NT2/D1 (cell line): ENCODE measurements around the gene CFAP119.

Experiments used
- DNase-seq: peaks from one replicate; pipeline ENCODE4 v3.0.0-alpha.2; 2011; ENCODE audit warnings: low read depth, low spot score
- H3K27me3 ChIP-seq: 2 replicates; pipeline ENCODE4 v1.6.0; 2011; ENCODE audit warnings: mild to moderate bottlenecking; ENCODE audit not compliant: insufficient read length, insufficient read depth
- H3K36me3 ChIP-seq: 2 replicates; pipeline ENCODE4 v1.6.1; 2011; ENCODE audit warnings: mild to moderate bottlenecking, low read length, mixed read lengths; ENCODE audit not compliant: insufficient read depth, insufficient read length
- H3K4me1 ChIP-seq: 2 replicates; pipeline ENCODE4 v1.5.1; 2011; ENCODE audit not compliant: insufficient read depth, insufficient read length
- H3K4me3 ChIP-seq: 2 replicates; pipeline ENCODE4 v1.5.1; 2011; ENCODE audit warnings: low read depth; ENCODE audit not compliant: insufficient read length
- H3K9ac ChIP-seq: 2 replicates; pipeline ENCODE4 v1.6.0; 2011; ENCODE audit warnings: low read depth; ENCODE audit not compliant: insufficient read length
- H3K9me3 ChIP-seq: 2 replicates; pipeline ENCODE4 v1.5.1; 2011; ENCODE audit warnings: mild to moderate bottlenecking, low read length; ENCODE audit not compliant: insufficient read depth
- SUZ12 ChIP-seq: IDR thresholded peaks from 2 replicates; pipeline ENCODE4 v1.6.1; 2011; ENCODE audit not compliant: insufficient read length, insufficient read depth; ENCODE audit errors: extremely low read depth
- YY1 ChIP-seq: IDR thresholded peaks from 2 replicates; pipeline ENCODE4 v1.6.1; 2011; ENCODE audit not compliant: insufficient read length, insufficient read depth
- ZNF274 ChIP-seq: IDR thresholded peaks from 2 replicates; pipeline ENCODE4 v1.6.1; 2011; ENCODE audit warnings: mild to moderate bottlenecking, low read depth, low read length

Gene CFAP119

DNA sequence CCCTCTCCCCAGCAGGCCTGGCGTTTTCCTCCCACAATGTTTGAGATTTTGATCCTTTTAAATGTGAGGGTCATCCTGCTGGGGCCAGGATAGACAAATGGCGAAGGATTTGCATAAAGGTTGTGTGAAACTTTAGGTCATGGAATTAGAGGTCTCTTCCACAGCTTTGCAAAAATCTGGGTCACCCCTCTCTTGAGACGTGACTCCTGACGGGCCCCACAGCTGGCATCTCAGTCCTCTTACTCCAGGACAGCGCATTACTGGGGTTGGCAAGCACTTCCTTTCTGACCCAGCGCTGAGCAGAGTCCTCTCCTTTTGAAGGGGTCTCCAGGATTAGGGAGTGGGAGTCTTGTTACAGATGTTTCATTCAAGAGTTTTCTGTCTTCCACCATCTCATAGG lies 17.7 kb upstream of the CFAP119 start:
- Histone ChIP-seq H3K4me3 (no peak overlapping the region), H3K4me1 (peaks cover 20% of the 10 kb centered on the region), H3K36me3 (peaks cover 73% of the 10 kb centered on the region), H3K9ac (peak overlapping the region; percentile 34), H3K27me3 (no peaks in the 10 kb centered on the region), H3K9me3 (no peaks in the 10 kb centered on the region)
- TF ChIP-seq YY1, result no peak
- TF ChIP-seq ZNF274, result no peak
- no peak for TF ChIP-seq SUZ12
- no peak for DNase-seq

GRCh38 chr16:30778549-30779244 lies 16.8 kb upstream of the CFAP119 start:
- Histone ChIP-seq H3K4me3 (no peak overlapping the region), H3K9me3 (no peaks in the 10 kb centered on the region), H3K4me1 (peaks cover 21% of the 10 kb centered on the region), H3K27me3 (no peaks in the 10 kb centered on the region), H3K9ac (peak overlapping the region; percentile 53), H3K36me3 (peaks cover 73% of the 10 kb centered on the region)
- no peak for DNase-seq
- no peak for TF ChIP-seq SUZ12
- TF ChIP-seq ZNF274, result no peak
- no peak for TF ChIP-seq YY1

DNA sequence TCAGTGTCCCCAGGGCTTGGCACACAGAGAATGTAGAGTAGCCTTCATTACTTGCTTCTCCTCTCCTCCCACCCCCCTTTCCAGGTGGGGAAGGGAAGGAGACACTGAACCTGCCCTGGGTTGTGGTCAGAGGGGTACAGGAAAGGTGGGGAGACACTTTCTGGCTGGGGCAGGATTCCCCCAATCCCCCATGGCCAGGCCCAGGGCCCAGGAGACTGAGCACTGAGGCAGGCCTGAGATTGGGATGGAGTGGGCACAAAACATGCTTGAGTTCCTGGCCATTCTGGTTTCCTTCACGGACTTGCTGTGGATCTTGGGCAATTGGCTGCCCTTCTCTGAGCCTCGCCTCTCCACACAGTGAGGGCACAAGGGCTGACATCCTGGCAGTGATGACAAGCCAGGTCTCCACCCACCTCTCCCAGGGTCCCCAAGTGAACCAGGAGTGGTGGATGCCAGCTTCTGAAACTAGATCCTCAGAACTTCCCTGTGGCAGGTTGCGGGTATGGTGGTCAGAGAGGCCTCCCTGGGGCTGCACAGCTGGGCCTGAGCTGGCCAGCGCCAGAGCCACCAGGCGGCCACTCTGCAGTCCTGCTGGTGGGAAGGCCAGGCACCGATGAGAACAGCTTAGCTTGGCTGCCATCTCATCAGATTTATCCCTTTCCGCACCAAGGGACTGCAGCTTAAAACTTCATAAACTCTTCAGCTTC lies 15.9 kb upstream of the CFAP119 start:
- H3K9ac ChIP-seq, result no peak overlapping the region
- no peak for DNase-seq
- H3K9me3 ChIP-seq, result no peaks in the 10 kb centered on the region
- TF ChIP-seq YY1 (no peak), SUZ12 (no peak), ZNF274 (no peak)
- H3K4me1 ChIP-seq, result peaks cover 18% of the 10 kb centered on the region
- peaks cover 73% of the 10 kb centered on the region for H3K36me3 ChIP-seq
- H3K4me3 ChIP-seq, result no peak overlapping the region
- no peaks in the 10 kb centered on the region for H3K27me3 ChIP-seq

- peak; percentile 86 for DNase-seq
- no peaks in the 10 kb centered on the region for H3K27me3 ChIP-seq
- no peak for TF ChIP-seq SUZ12
- no peak for TF ChIP-seq ZNF274
- TF ChIP-seq YY1, result peak; percentile 54
- H3K36me3 ChIP-seq, result peaks cover 73% of the 10 kb centered on the region
- H3K4me3 ChIP-seq, result peak overlapping the region; percentile 93
- no peaks in the 10 kb centered on the region for H3K9me3 ChIP-seq
- H3K4me1 ChIP-seq, result peaks cover 18% of the 10 kb centered on the region
- peak overlapping the region; percentile 99 for H3K9ac ChIP-seq
Measured at GRCh38 chr16:30775392-30776188, 13.7 kb upstream of the CFAP119 start.

GRCh38 chr16:30775131-30775391 lies 13.2 kb upstream of the CFAP119 start:
- Histone ChIP-seq H3K4me3 (peak overlapping the region; percentile 93), H3K4me1 (peaks cover 18% of the 10 kb centered on the region), H3K27me3 (no peaks in the 10 kb centered on the region), H3K36me3 (peaks cover 75% of the 10 kb centered on the region), H3K9ac (peak overlapping the region; percentile 99), H3K9me3 (no peaks in the 10 kb centered on the region)
- DNase-seq, result no peak
- TF ChIP-seq YY1 (no peak), SUZ12 (no peak), ZNF274 (no peak)

DNA sequence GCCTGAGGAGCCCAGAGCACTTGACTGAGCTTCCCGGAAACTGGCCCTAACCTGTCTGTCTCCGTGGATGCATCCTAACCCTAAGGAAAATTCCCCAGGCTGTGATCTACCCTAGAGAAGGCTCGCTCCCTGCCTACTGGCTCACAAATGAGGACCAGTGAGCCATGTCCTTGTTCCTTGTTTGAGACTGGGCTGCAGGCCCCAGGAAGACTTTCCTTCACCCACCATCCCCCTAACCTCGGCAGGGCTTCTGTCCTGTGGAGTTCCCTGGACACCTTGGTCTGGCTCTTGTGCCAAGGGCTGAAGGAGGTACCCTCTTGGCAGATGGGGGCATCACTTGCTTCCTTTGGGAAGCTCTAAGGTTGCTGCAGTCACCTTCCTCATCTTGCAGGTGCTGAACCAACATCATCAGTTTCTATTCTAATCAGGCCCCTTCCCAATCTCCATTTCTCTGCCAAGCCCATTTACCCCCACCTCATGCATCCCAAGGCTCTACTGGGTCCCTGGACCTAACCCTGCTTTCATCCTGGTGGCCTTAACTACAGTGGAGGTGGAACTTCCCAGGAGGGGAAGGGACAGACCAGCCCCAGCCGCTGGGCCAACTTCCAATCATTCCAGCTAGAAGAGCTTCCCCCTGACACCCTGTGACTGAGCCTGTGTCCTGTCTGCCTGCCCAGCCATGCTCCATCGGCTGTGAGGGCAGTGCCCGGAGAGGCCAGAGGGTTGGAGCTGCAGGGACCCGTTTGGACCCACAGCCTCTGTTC lies 12.7 kb upstream of the CFAP119 start:
- Histone ChIP-seq H3K36me3 (peaks cover 75% of the 10 kb centered on the region), H3K9me3 (no peaks in the 10 kb centered on the region), H3K4me3 (peak overlapping the region; percentile 93), H3K4me1 (peaks cover 18% of the 10 kb centered on the region), H3K27me3 (no peaks in the 10 kb centered on the region), H3K9ac (peak overlapping the region; percentile 99)
- TF ChIP-seq YY1 (no peak), SUZ12 (no peak), ZNF274 (no peak)
- DNase-seq, result no peak
